EL (cell line): ENCODE results near the gene DIS3L2.
"Not testable (repeated sequence)": the region's sequence is repeated elsewhere in the genome, so short reads cannot be mapped to it uniquely, and the experiment has no call there.

Experiments
- DNase-seq: peaks from one replicate; pipeline ENCODE4 v3.0.0-alpha.2; 2016

DIS3L2 gene

DNA sequence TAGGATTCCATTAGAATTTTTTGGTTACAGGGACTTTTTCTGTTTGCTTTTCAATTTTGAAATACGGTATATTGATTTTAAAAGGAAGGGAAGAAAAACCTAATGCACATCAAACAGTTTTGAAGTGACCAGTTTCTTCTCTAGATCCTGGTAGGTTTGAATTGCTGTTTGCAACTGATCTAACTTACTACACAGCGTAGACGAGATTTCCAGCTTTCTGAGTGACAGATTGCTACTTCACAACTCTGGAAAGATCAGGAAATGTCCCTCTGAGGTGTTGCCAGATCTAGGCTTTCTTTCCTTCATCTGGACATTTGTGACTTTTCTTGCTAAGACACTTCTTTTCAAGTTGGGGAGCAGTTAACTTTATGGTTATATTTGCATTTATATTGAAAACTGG lies 112.2 kb downstream of the DIS3L2 start:
- no peak for DNase-seq

DNA sequence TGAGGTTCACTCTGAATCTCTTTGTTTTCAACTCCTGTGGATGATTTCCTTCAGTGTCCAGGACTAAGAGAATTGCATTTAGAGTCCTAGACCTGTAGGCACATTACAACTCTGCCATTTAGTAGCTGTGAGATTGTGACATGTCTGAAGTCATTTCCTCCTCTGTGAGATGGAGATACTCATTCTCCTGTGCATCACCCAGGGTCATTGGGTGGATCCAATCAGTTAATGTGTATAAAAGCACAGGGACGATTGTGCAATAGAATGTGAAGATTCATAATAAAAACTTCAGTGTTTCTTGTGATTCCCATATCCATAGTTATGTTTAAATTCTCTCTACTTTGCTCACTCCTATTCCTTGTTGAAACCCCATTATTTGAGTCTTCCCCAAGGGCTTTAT lies 113.6 kb downstream of the DIS3L2 start:
- peak; percentile 61 for DNase-seq

DNA sequence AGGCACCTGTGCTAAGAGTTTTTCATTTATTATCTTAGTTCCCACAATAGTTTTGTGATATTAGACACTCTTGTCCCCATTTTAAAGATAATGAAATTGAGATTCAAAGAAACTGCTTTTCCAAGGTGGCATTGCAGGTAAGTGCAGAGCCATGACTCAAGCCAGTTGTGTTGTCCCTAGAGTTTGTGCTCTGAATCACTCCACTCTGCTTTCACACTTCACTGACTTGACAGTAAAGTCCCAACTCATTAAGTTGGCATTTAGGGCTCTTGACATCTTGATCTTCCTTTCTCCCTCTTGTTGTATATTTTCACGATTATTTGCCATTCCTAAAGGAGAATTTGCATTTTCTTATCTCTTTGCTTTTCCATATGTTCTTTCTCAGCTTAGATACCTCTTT lies 114.3 kb downstream of the DIS3L2 start:
- no peak for DNase-seq

DNA sequence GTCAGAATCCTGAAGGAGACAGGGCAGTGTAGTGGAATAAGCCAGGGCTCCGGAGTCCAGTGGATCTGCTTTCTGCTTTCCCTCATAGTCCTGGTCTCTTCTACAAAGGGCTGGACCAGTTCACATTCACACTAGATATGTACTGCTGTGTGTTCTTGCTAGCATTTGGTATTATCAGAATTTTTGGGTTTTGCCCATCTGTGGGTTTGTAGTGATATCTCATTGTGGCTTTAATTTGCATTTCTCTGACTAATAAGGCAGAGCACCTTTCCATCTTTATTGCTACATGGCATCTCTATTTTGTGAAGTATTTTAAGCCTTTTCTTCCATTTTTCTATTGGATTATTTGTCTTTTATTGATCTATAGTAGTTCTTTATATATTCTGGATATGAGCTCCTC lies 114.8 kb downstream of the DIS3L2 start:
- DNase-seq: no peak

DNA sequence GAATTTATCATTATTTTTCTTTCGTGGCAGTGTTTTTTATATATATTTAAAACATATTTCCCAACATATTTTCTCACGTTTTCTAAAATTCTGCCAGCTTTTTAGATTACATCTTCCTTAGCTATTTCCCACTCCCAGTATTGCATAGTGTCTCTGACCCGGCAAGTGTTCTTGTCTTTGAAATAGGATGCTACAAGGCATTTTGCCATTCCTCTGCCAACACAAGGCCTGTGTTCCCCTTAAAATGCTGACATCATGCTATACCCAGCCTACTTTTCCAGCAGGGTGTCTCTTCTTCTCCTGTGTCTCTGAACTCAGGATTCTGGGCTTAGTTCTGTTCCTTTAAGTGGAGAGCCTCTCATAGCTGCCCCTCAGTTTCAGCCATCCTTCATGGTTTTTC lies 115.2 kb downstream of the DIS3L2 start:
- no peak for DNase-seq

DNA sequence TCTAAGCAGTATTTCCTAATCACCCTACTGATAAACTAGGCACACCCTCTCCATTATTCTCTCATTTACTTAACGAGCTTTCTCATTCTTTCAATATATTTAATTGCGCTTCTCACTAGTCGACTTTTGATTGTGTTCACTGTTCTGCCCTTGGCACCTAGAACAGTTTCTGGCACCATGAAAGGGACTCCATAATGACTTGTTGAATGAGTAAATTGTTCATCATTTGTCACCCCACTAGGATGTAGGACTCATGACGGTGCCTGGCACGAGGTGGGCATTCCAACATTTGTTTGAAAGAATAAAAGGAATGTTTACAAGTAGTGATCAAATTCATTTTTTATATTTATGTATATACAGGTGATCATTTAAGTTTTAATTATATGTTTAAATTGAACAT lies 123.7 kb downstream of the DIS3L2 start:
- DNase-seq: no peak

DNA sequence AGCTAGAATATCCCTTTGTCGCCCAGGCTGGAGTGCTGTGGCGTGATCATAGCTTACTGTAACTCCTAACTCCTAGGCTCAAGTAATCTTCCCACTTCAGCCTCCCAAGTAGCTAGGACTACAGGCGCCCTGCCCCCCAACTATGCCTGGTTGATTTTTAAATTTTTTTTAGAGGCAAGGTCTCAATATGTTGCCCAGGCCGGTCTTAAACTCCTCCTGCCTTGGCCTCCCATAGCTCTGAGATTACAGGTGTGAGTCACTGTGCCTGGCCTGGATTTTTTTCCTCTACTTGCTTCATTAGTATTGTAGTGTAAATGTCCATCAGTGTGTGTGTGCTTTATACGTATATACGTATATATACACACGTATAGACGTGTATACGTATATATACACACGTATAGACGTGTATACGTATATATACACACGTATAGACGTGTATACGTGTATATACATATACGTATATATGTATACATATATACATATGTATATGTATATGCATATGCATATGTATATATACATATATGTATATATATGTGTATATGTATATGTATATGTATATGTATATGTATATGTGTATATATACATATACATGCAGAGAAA lies 124.4 kb downstream of the DIS3L2 start:
- DNase-seq: no peak

DNA sequence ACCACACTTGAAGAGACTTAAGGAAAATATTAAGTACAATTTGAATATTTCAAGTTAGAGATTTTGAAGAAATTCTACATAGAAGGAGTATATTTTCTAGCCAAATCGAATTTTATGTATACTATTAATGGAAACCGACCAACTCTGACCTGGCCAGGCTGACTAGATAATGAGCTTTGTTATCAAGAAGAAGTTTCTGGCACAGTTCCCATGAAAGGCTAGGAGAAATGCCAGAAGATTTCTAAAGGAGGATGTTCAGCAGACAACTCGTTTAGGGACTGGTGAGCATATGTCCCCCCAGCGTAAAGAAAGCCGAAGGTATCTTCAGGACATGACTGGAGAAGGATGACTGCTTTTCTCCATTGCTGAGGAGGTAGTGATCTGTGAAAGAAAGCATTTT lies 127.3 kb downstream of the DIS3L2 start:
- no peak for DNase-seq

DNA sequence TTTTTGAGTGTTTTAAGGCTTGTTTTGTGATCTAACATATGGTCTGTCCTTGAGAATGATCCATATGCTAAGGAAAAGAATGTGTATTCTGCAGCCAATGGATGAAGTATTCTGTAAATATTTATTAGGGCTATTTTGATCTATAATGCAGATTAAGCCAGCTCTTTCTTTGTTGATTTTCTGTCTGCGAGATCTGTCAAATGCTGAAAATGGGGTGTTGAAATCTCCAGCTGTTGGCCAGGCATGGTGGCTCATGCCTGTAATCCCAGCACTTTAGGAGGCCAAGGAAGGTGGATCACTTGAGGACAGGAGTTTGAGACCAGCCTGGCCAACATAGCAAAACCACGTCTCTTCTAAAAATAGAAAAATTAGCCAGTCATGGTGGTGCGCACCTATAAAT lies 132.7 kb downstream of the DIS3L2 start:
- DNase-seq: no peak

DNA sequence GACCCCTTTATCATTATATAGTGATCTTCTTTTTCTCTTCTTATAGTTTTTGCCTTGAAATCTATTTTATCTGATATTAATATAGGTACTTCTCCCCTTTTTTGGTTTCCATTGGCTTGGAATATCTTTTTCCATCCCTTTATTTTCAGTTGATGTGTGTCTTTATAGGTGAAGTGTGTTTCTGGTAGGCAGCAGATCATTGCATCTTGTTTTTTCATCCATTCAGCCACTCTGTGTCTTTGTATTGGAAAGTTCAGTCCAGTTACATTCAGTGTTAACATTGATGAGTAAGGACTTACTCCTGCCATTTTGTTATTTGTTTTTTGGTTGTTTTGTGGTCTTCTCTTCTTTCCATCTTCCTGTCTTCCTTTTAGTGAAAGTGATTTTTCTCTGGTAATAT lies 133.4 kb downstream of the DIS3L2 start:
- no peak for DNase-seq

DNA sequence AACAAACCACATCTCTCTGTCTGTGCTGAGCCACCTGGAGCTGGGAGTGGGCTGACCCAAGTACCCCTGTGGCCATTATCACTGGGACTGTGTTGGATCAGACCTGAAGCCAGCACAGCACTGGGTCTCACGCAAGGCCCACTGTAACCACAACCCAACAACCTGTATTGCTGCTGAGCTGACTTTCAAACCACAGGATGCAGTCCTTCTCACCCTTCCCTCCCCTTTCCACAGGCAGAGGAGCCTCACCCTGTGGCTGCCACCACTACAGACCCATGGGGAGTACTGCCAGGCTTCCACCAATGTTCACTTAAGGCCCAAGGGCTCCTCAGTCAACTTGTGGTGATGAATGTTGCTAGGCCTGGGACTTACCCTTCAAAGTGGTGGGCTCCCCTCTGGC lies 135.7 kb downstream of the DIS3L2 start:
- no peak for DNase-seq

DNA sequence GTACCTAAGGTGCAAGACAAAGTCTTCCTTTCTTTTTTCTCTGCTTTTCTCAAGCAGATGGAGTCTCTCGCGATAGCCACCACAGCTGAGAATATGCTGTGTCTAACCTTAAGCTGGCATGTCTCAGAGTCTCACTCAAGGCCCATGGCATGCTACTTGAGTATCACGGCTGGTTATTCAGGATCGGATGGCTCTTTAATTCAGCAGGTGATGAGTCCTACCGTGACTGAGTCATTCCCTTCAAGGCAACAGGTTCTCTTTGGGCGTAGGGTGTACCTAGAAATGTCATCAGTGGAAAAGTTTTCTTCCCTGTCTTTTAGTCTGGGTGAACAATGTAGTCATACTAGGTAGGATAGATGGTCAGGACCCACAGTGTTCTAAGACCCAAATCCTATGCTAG lies 136.2 kb downstream of the DIS3L2 start:
- DNase-seq: no peak

DNA sequence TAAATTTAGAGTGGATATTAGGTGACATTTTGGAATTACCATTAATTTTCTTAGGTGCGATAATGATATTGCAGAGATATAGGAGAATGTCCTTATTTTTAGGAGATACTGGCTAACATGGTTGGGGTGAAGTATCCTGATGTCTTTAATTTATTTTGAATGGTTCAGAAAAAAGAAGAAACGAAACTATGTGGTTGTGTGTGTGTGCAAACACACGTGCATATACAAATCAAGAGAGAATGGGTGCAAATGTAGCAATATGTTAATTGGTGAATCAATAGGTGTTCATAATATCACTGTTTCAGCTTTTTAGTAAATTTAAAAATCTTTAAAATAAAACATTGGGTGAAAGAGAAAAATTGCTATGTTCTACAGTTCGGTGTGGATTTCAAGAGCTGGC lies 140.9 kb downstream of the DIS3L2 start:
- no peak for DNase-seq

DNA sequence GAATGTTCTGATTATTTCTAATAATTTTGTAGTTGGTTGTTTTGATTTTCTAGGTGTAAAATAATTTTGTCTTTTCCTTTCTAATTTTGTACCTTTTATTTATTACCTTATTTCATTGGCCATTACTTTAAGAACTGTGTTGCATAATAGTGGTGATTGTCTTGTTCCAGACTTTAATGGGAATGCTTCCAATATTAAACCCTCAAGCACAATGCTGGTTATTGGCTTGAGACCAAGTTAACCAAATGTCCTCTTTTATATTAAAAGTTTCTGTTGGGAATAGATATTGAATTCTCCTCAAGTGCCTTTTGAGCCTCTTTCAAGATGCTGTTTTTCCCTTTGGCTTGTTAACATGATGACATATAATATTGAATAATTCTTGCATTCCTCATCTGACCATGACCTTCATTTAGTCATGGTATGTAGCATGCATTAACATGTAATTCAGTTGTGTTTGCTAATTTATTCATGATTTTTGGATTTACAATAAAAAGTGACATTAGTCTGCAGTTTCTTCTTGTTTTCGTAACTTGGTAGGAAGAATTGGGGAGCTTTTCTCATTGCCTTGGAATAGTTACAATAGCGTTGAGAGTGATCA lies 141.7 kb downstream of the DIS3L2 start:
- no peak for DNase-seq

DNA sequence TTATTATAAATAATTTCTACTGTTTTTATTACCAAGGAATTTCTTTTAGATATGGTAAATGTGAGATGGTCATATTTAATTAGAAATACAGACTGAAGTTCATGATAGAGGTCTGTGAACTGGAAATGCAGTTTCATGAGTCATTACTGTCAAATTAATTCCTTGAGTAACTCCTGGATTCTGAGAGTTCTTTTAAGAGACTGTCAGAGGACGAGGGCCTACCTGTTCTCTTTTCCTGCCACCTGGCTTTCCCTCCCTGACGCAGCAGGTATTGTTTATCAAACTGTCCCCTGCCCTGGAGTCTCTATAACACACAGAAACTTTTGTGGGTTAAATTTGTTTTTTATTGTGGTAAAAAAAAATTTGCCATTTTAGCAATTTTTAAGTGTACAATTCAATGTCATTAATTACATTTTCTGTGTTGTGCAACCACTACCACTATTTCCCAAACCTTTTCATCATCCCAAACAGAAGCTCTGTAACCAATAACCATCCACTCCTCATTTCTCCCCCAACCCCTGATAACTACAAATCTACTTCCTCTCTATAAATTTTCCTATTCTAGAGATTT lies 142.6 kb downstream of the DIS3L2 start:
- no peak for DNase-seq

DNA sequence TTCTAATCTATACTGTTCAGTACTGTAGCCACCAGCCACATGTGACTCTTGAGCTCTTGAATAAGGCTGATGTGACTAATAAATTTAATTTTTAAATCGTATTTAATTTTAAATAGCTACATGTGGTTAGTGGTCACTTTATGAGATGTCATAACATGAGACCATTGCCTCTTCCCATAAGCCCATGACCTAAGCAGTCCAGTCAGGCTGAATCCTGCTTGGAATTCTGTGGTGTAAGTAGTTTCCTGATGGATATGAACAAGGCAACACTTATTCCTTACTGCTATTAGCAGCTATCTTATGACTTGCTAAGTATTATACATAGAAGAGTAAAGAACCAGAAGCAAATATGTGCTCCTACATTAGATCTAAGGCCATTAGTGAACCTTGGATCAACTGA lies 150.0 kb downstream of the DIS3L2 start:
- DNase-seq: no peak

DNA sequence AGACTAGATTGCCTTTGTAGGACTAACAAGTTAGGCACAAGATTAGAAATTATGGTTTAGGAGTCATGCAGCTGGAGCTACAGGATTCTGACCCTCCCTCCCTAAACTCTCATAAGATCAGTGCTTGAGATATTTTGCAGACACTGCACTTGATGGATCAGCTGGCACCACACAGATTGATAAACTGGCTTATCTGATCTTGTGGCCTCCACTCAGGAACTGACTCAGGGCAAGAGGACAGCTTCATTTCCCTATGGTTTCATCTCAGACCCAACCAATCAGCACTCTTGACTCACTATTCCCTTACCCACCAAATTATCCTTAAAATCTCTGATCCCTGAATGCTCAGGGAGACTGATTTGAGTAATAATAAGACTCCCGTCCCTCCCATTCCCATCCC lies 152.3 kb downstream of the DIS3L2 start:
- peak; percentile 30 for DNase-seq

DNA sequence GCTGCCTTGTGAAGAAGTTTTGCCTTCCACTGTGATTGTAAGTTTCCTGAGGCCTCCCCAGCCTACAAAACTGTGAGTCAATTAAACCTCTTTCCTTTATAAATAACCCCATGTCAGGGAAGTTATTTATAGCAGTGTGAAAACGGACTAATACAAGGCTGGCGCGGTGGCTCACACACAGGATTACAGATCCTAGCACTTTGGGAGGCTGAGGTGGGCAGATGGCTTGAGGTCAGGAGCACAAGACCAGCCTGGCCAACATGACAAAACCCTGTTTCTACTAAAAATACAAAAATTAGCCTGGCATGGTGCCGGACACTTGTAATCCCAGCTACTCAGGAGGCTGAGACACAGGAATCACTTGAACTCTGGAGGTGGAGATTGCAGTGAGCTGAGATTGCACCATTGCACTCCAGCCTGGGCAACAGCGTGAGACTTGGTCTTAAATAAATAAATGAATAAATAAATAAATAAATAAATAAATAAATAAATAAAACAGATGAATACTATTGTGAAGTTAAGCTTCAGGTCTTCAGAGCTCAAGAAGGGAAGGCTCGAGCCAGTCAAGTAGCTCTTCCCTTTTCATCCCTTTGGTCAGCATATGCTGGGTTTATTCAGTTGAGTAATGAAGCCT lies 154.3 kb downstream of the DIS3L2 start:
- DNase-seq: not testable (repeated sequence)

DNA sequence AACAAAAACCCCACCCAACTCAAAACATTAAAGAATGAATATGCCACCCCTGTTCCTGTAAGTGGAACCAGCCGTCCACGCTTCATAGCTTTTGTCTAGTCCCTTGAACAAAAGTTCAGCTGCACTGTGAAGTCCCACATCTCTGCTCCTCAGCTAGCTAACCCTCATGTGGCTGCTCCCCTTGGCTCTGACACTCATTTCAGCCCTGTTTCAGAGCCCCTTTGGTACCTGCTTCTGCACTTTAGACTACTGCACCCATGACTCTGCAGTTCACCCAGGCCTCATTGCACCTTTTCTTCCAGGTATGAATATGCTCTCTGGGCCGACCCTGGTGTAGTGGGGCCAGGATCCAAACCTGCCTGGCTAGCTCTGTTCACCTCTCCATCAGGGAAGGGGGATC lies 155.3 kb downstream of the DIS3L2 start:
- no peak for DNase-seq

DNA sequence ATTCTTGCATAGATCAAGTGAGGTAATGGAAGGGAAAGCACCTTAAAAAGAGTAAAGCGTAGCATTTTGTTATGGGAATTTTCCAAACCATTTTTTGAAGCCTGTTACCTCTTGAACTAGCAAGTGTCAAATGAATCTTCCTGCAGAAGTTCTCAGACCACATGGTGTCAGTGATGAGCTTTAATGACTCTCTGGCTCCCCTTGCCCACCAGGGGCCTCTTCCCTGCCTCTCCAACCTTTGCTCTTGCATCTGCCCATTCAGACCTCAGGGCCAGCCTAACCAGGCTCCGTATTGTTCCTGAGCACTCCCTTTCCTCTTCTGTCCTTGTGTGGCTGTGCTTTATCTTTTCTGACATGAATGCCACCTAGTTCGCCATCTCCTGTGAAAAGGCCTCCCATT lies 155.9 kb downstream of the DIS3L2 start:
- DNase-seq: no peak

DNA sequence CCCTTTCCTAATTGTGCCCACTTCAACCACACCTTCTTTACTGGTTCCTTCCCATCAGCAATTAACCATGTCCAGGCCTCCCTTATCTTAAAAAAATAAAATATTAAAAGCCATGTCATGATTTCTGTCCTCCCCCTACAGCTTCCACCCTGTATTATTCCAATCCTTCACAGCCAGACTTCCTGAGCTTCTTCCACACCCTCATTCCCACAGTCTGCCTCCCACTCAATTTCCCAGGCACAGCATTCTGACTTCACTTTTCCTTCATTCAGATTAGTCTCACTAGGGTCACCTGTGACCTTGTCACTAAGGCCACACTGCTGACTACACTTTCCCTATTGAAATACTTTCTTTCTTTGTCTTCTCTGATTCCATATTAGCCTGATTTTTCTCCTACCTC lies 159.4 kb downstream of the DIS3L2 start:
- no peak for DNase-seq

DNA sequence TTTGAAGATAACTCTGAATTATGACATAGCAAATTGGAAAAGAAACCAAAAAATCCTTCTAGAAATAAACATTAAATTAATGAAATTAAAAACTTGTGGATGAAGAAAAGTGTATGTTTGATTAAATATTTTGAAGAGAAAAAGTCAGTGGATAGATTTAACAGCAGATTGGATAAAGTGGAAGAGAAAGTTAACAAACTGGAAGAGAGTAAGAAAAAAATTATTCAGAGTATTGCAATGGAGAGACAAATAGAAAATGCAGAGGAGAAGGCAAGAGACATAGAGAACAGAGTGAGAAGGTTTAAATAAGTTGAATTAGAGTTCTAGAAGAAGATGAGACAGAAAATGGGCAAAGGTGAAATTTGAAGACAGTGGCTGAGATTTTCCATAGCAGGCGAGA lies 162.8 kb downstream of the DIS3L2 start:
- no peak for DNase-seq

DNA sequence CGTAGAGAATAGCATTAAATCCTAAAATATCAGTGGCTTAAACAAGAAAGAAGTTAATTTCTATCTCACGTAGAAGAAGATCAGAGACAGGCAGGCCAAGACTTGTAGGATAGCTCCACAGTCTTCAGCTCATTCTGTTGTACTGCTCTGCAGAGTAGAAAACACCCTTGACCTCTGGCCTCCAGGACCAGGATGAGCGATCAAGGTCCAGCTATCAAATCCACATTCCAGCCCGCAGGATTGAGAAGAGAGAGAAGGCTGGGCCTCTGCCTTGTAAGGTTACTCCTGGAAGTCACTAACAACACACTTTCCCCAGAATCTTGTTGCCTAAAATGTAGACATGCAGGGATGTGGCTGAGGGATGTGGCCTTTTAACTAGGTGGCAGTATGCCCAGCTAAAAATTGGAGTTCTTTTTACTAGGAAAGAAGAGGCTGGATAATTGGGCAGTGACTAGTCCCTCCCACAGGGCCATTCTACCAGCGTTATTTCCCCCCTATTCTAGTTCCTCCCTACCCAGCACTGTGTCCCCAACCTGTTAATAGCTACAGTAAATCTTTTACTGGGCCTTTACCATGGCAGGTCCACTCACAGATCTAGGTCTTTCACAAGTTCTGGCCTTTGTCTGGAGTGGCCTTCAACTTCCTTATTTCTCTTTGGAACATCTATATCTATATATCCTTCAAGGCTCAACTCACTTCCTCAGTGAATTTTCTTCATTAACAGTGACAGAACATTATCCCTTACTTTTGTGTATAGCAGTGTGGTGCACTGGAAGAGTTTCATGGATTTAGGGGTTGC lies 165.0 kb downstream of the DIS3L2 start:
- no peak for DNase-seq

DNA sequence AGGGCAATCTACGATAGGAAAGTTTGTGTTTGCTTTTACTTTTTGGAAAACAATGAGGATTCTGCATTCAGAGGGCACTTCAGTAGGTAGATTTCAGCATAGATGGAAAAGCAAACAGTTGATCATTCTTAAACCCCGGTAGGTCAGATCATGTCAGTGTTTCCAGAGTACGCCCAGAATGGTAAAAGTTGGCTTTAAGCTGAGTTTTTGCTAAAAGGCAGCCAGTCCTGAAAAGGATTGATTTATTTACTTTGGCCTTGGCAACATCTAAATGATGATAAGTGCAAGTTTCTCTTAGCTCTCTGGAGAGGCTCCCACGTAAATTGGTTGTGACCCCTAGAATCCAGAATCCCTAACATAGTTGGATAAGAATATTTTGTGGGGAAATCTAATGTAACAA lies 168.0 kb downstream of the DIS3L2 start:
- DNase-seq: no peak
